ENCODE results near the gene ATXN10.

The ATXN10 gene

GRCh38 chr22:45818424-45819085, 146.9 kb downstream of the ATXN10 start:
- H3K36me3 ChIP-seq: peaks cover 12% of the 10 kb centered on the region
- no peaks in the 10 kb centered on the region for H3K9me3 ChIP-seq (ENCODE audit: severe bottlenecking)
- no peak overlapping the region for H3K27ac ChIP-seq
- no peak for TF ChIP-seq CTCF (IDR thresholded peaks at IDR 0.05; ENCODE audit: low read depth, low read length)
- no peak for DNase-seq
- no peak overlapping the region for H3K4me3 ChIP-seq (ENCODE audit: low read depth, low read length)
- H3K27me3 ChIP-seq (ENCODE audit: insufficient read depth, low read depth, severe bottlenecking): no peaks in the 10 kb centered on the region

- Histone ChIP-seq H3K27me3 (ENCODE audit: insufficient read depth, low read depth, severe bottlenecking) (no peaks in the 10 kb centered on the region), H3K9me3 (ENCODE audit: severe bottlenecking) (no peaks in the 10 kb centered on the region), H3K36me3 (peaks cover 5% of the 10 kb centered on the region), H3K4me3 (ENCODE audit: low read depth, low read length) (no peak overlapping the region), H3K27ac (no peak overlapping the region)
- DNase-seq: no peak
- TF ChIP-seq CTCF (IDR thresholded peaks at IDR 0.05; ENCODE audit: low read depth, low read length): no peak
These were observed 147.7 kb downstream of the ATXN10 start for GRCh38 chr22:45819305-45819704.

- Histone ChIP-seq H3K4me3 (ENCODE audit: low read depth, low read length) (no peak overlapping the region), H3K9me3 (ENCODE audit: severe bottlenecking) (peaks cover 3% of the 10 kb centered on the region), H3K27ac (no peak overlapping the region), H3K36me3 (peaks cover 3% of the 10 kb centered on the region), H3K27me3 (ENCODE audit: insufficient read depth, low read depth, severe bottlenecking) (no peaks in the 10 kb centered on the region)
- DNase-seq: no peak
- TF ChIP-seq CTCF (IDR thresholded peaks at IDR 0.05; ENCODE audit: low read depth, low read length): no peak
These were observed 151.7 kb downstream of the ATXN10 start for GRCh38 chr22:45823336-45823735.

GRCh38 chr22:45826520-45826919, 154.9 kb downstream of the ATXN10 start:
- Histone ChIP-seq H3K9me3 (ENCODE audit: severe bottlenecking) (peaks cover 3% of the 10 kb centered on the region), H3K27ac (no peak overlapping the region), H3K27me3 (ENCODE audit: insufficient read depth, low read depth, severe bottlenecking) (no peaks in the 10 kb centered on the region), H3K4me3 (ENCODE audit: low read depth, low read length) (no peak overlapping the region), H3K36me3 (peaks cover 3% of the 10 kb centered on the region)
- DNase-seq: no peak
- TF ChIP-seq CTCF (IDR thresholded peaks at IDR 0.05; ENCODE audit: low read depth, low read length): no peak

GRCh38 chr22:45828841-45829240, 157.2 kb downstream of the ATXN10 start:
- TF ChIP-seq CTCF (IDR thresholded peaks at IDR 0.05; ENCODE audit: low read depth, low read length): no peak
- no peak overlapping the region for H3K4me3 ChIP-seq (ENCODE audit: low read depth, low read length)
- peaks cover 3% of the 10 kb centered on the region for H3K9me3 ChIP-seq (ENCODE audit: severe bottlenecking)
- DNase-seq: no peak
- no peak overlapping the region for H3K27ac ChIP-seq
- peaks cover 5% of the 10 kb centered on the region for H3K36me3 ChIP-seq
- H3K27me3 ChIP-seq (ENCODE audit: insufficient read depth, low read depth, severe bottlenecking): no peaks in the 10 kb centered on the region
